MM.1S (cell line): ENCODE results near the gene TNRC6A.

Experiments used
- CTCF ChIP-seq: fragments of 300-600 bp; sonication (generic); IDR thresholded peaks from 2 replicates; pipeline ENCODE4 v1.5.1; 2016; ENCODE audit warnings: antibody characterized with exemption, low read length, mixed read lengths
- EZH2 ChIP-seq: fragments of 300-600 bp; sonication (generic); optimal IDR thresholded peaks from 2 replicates; pipeline ENCODE3; 2017; ENCODE audit warnings: low read depth, mild to moderate bottlenecking, antibody characterized with exemption, low read length, mixed read lengths
- EZH2phosphoT487 ChIP-seq: fragments of 300-600 bp; sonication (generic); IDR thresholded peaks from 2 replicates; pipeline ENCODE4 v1.6.1; 2018; ENCODE audit warnings: antibody characterized with exemption, low read length

GRCh38 chr16:24745391-24745790 lies 15.9 kb downstream of the TNRC6A start:
- TF ChIP-seq CTCF (no peak), EZH2 (no peak), EZH2phosphoT487 (no peak)
